SHP77 treated with DMSO at 0.1 percent for 48 hours (cell line): ENCODE results near the gene EIF4E1B.

Source experiments
- DNase-seq: peaks from one replicate; lab custom pipeline; 2025; lab: John Stamatoyannopoulos, UW

EIF4E1B gene

GRCh38 chr5:176627582-176627981 is 2.9 kb upstream of the EIF4E1B start:
- DNase-seq = no peak

GRCh38 chr5:176628406-176629228 is 1.9 kb upstream of the EIF4E1B start:
- DNase-seq = no peak

DNA sequence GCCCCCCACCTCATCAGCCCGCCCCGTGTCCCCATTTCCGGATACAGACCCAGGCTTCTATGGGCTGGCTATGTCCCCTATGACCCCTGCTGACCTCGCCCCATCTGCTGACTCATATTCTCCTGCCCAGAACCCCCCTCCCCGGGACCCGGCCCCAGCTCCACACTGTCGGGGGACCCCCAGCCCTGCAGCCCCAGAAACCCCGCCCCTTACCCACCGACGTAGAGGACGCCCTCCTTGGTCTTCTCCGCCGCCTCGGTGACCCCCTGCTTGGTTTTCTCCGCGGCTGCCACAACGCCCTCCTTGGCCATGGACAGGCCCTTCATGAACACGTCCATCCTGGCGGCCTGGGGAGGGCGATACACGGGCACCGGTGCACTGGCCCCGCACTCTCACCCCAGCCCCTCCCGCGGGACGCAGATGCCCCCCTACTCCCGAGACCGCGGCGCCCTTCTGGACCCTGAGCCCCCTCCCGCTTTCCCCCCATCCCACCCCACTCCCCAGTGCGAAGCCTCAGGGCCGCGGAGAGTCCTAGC is 1.1 kb upstream of the EIF4E1B start:
- no peak for DNase-seq

DNA sequence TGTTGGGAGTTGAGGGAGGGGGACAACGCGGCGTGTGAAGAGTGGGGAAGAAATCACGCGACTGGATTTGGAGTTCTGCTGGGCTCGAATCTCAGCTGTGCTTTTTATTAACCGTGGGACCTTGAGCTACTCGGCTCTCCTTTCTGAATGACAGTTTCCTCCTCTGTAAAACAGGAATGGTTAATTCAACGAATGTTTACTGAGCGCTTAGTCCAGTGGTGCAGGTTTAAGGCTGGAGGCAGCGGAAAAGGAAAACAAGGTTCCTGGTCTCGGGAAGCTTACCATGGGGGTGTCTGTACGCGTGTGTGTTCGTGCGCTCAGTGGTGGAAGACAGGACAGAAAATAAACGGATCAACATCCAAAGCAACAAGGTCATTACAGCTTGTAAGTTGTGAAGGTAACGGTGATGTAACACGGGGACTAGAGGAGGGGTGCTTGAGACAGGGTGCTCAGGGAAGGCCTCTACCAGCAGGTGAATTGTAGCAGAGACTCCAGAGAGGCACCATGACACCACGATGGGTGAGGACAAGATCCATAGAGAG is 277 bp downstream of the EIF4E1B start:
- no peak for DNase-seq

DNA sequence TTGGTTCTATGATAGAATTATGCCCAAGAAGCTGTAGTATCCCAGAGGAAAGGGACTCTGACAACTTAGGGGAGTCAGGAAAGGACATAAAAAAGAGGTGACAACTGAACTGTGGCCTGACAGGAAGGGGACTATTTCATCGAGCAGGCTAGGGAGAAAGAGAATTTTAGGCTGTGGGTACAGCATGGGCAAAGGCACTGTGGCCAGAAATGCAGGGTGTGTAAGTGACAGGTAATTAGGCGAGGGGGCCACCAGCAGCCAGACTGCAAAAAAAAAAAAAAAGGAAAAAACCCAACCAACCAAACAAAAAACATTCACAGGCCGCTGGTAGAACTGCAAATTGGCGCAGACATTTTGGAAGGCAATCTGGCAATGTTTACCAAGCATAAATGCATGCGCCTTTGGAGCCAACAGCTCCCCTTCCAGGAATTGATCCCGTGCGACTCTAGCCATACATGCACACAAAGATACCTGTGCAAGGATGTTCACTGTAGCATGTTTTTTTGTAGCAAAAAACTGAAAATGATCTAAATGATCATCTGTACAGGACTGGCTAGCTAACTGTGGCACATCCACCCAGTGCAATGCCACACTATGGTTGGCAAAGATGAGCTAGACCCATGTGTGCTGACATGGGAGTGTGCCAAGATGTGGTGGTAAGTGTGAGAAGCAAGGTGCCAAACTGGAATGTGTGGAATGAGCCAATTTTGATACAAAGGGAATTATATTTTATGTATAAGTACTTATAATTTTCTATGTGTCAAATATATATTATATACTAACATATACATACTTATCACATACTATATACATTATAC is 1.1 kb downstream of the EIF4E1B start:
- DNase-seq = no peak

DNA sequence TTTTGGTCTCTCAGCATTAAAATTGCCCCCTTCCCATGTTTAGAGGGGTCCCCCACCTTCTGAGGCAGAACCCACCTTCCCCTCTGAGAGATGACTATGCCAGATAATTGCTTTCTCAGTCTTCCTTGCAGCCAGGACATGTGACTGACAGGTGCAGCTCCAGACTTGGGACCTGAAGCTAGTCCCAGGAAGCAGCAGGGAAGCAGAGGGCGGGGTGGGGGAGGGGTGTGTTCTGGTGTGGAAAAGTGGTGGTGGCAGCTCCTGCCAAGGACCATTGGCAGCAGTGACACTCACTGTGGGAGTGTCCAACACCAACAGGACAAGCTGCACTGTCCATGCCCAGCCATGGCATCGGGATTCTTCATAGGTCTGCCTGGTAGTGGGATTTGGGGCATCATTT is 2.3 kb downstream of the EIF4E1B start:
- DNase-seq = no peak

DNA sequence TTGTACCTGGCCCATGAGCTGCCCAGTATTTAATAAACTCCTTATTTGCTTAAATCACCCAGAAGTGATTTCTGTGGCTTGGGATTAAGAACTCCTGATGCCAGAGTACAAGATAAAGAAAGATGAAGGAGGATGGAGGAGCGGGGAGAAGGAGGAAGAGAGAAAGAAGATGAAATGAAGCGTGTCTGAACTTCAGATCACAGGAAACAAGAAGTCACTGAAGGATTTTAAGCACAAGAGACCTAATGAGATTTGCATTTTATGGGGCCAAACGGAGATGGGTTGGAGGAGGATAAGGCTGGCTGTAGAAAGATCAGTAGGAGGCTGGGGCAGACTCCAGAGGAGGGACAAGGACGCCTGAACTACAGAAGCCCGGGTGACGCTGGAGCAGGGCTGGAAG is 3.1 kb downstream of the EIF4E1B start:
- DNase-seq = no peak

DNA sequence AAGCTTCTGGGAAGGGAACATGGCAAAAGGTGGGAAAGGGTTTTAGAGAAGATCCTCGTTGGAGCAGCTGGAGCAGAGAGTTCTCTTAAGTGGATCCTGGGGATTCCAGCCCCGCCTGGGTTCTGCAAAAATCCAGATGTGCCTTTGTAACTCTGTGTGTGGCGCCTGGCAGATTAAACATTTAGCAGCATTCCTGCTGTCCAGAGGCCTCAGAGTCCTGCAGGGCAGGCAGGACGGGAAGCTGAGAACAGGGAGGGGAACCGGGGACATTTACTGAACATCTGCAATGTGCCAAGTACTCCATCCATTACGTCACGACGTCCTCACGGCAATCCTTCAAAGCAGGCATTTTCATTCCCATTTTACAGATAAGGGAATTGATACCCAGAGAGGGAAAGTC is 6.0 kb downstream of the EIF4E1B start:
- DNase-seq = no peak

- no peak for DNase-seq
These were observed 7.1 kb downstream of the EIF4E1B start for GRCh38 chr5:176637556-176637955.

DNA sequence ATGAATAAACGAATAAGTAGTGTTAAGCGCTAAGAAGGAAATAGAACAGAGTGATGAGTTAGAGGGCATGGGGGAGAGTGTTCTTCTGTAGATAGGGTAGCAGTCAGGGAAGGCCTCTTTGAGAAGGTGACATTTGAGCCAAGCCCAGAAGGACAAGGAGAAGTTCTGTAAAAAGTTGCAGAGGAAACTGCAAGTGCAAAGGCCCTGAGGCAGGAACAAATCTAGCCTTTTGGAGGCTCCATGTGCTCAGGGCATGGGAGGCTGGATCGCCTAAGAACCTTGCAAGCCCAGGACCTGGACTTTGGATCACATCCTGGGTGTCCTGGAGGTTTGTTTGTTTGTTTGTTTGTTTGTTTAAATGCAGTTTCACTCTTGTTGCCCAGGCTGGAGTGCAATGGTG is 8.0 kb downstream of the EIF4E1B start:
- no peak for DNase-seq

GRCh38 chr5:176639208-176639607 is 8.7 kb downstream of the EIF4E1B start:
- no peak for DNase-seq

DNA sequence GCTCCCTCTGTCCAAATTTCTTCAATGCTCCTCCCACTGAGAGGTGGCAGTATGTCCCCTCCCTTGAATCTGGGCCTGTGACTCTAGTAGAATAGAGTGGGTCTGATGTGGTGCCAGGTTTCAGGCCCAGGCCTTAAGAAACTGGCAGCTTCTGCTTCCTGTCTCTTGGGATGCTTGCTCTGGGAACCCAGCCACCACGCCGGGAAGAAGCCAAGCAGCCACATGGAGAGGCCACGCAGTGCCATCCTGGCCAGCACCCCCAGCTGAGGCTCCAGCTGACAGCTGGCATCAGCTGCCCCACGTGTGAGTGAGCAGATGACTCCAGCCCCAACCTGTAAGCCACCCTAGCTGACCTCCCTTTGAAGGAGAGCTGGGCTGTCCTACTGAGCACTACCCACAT is 9.5 kb downstream of the EIF4E1B start:
- no peak for DNase-seq

DNA sequence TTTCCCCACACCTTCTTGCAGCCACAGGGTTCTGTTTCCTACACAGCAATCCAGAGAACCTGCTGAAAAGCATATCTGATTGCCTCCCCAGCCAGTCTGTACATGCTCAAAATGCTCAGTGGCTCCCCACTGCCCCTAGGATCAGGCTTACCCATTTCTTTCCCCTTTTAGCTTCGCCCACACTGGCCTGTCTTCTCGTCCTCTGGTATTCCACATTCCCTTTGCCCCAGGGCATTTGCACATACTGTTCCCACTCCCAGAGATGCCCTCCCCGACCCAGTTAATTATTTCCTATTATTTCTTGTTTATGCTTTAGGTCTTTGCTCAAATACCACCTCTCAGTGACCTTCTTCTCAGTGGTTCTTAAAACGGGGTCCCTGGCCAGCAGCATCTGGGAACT is 10.1 kb downstream of the EIF4E1B start:
- DNase-seq = no peak

DNA sequence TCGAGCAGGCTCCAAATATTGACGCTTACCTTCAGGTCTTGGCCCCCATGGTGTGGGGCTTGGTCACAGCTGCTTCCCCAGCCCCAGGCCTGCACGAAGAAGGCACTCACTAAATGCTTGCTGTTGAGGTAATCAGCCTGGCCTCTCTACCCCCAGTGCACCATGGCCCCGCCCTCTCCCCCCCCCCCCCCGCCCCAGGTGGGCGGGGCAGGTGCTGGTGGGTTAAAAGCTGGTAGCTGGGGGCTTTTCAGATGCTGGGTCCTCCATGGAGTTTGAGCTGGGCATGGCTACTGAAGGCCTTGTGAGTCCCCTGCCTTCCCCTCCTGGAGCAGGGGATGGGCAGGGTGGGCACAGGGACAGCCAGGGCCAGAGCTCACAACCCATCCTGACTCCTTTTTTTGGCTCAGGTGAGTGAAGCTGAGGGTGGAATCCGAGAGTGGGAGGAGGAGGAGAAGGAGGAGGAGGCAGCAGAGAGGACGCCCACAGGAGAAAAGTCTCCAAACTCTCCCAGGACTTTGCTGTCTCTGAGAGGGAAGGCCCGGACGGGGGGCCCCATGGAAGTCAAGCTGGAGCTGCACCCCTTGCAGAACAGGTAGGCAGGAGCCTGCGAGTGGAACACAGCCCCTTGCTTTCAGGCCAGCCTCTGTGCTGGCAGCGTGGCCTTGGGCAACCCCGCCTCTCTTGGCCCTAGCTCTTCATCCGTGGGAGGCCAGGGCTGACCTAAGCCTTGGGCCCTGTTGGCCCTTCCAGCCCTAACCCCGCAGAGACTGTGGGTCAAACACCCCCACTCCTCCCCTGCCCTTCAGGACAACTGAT is 12.4 kb downstream of the EIF4E1B start:
- no peak for DNase-seq

DNA sequence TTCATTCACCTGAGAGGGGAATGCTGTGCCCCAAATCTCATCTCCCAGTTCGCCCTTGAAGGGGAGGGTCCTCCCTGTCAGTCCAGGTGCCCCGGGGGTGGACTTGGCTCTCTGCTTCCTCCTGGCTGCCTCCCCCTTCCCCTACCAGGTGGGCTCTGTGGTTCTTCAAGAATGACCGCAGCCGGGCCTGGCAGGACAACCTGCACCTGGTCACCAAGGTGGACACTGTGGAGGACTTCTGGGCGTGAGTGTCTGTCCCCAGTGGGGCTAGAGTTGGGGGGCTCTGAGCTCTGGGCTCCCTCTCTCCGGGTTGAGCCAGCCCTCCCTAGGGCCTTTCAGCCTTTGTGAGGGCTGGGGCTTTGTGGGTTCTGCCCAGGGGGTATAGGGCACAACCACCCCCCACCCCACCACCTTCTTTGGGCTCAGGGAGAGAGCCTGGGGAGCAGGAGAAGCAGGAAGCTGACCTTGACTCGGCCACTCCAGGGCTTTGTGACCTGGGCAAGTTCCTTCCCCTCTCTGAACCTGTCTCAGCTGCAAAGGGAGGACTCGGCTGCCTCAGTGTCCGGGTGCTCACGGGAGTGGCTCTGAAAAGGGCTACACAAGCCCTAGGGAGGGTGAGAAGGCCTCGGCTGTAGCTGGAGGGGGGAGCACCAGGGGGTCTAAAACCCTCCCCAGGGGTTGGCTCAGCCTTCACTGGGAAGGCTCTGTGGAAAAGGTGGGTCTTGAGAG is 13.2 kb downstream of the EIF4E1B start:
- no peak for DNase-seq

DNA sequence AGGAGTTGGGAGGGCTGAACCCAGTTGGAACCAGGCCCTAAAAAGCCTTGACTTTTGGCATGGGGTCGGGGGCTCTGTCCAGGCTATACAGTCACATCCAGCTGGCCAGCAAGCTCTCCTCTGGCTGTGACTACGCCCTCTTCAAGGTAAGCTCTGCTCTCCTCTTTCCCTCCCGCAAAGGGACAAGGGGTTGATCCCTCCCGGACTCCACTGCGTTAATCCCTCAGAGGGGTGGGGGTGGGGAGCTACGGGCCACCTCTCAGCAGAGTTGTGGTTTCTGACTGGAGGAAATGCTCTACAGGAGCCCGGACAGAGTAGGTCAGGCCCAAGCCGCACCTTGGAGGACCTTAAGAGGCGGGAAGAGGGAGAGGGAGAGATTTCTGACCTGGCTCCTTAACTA is 13.8 kb downstream of the EIF4E1B start:
- no peak for DNase-seq

- no peak for DNase-seq
These were observed 14.6 kb downstream of the EIF4E1B start for GRCh38 chr5:176644878-176645670.

DNA sequence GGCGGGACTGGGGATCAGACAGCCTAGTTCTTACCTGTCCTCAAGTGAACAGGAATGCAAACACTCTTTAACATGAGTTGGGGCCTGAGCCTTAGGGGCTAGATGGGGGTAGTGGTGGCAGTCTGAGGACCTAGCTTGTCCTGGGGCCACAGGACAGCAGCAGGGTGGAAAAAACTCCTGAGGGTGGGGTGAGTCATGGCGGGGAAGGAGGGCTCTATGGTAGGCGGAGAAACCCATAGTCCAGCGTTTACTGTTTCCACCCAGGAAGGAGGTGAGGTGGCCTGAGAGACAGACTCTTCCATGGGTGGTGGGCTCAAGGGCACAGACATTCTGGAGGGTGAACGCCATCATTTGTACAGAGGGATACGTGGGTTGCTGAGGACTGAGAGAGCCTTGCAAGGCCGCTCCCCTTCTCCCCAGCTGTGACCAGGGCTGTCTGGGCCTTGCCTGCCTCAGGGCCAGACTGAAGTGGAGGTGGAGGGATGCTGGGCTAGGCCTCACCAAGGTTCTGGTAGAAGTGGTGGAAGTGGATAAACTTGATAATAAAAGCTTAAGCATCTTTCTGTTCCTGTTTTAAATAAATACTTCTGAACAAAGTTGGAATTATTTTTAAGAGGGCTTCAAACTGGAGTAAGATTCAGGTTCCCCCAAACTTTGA is 15.7 kb downstream of the EIF4E1B start:
- no peak for DNase-seq

DNA sequence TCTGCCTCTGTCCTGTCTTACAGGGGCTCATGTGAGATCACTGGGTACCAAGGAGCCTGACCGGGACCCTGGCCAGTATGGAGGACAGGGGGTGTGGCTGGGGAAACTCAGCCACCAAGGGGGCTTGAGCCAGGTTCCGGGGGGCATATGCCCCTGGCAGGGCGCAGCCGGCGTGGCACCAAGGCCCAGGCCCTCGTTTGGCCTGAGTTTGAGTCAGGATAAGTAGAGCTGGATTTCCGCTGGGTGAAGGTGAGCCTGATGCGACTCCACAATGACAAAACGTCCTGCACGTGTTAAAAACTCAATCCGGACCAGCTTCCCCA is 16.2 kb downstream of the EIF4E1B start:
- DNase-seq = no peak
